COLO829 (cell line): Measurements from ENCODE around the gene CTRL.
A peak's percentile ranks its signal among the peaks of the same experiment; 100 is the strongest.
"Not testable (repeated sequence)": the region's sequence is repeated elsewhere in the genome, so short reads cannot be mapped to it uniquely, and the experiment has no call there.

Source experiments
- DNase-seq: peaks from one replicate; pipeline ENCODE4 v3.0.0; 2012; ENCODE audit warnings: low spot score

CTRL gene

DNA sequence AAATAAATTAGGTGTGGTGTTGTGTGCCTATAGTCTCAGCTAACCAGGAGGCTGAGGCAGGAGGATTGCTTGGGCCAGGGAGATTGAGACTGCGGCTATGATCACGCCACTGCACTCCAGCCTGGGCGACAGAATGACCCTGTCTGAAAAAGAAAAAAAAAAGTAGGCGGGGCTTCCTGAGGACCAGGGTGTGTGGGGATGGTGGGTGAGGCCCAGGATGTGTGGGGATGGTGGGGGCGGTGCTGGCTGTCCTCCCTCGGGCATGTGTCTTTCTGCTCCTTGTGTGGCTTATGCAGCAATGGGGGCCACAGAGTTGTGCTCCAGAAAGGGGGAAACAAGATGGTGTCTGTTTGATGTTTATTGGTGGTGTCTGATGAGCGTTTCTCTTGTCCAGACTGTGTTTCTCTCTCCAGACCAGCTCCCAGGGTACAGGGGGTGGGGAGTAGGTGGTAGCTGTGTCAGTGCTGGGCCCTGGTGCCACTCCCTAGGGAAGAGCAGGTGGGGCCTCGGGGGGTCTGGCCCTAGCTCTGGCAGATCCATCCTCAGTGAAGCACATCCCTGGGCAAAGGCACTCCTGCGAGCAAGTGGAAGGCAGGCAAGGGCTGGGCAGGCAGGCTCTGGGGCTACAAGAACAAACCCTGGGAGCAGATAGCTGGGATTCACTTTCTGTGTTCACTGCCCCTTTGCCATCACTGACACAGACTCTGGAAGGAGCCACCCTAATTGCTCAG, 10.0 kb upstream of the CTRL start:
- DNase-seq = no peak

DNA sequence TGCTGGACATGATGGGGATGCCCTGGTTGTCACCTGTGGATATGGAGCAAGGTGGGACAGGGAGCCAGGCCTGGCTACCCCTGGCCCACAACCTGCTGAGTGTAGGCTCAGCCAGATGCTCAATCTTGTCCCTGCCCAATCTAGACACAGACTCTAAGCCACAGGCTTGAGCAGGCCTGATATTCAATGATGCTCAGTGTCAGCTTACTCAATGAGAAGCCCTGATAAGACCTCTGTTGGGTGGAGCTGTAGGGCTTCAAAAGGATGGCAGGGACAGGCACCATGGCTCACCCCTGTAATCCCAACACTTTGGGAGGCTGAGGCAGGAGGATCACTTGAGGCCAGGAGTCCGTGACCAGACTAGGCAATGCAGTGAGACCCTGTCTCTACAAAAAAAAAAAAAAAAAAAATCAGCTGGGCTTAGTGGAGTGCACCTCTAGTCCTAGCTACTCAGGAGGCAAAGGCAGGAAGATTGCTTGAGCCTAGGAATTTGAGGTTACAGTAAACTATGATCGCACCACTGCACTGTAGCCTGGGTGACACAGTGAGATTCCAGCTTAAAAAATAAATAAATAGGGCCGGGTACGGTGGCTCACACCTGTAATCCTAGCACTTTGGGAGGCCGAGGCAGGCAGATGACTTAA, 8.9 kb upstream of the CTRL start:
- no peak for DNase-seq

DNA sequence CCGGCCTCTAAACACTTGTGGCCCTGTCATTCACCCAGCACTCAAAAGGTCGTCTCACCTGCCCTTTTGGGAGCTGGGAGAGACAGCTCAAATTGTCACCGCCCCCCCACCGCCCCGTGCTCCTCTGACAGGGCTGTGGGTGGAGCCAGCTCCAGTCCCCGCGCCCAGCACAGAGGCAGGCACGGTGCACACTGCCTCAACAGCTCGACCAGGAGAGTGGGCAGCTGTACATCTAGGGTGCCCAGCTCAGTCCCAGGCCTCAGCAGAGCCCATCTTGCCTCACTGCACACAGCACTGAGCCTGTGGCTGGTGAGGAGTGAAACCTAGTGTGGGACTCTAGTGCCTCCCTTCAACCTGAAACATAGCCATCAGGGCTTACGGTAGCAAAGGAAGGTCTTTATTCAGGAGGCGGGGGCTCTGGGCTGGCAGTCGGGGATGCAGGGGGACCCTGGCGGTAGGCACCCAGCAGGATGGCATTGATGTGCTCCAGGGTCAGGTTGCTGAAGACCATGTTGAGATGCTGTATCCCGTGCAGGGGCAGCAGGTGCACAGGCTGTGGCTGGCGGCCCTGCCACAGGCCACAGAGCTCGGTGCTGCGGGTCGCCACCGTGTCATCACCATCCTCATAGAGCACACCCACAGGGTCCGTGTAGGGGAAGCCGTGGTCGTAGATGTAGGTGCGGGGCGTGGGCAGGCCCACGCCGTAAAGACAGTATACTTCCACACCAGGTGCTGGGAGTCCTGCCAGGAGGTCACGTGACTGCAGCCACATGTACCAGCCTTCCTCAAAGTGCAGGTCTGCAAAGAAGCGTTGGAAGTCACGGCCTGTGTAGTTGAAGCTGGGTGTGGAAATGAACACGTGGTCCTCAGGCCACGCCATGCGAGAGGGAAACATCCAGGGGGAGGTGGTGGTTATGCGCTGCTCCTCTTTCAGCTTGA, 8.1 kb upstream of the CTRL start:
- no peak for DNase-seq

DNA sequence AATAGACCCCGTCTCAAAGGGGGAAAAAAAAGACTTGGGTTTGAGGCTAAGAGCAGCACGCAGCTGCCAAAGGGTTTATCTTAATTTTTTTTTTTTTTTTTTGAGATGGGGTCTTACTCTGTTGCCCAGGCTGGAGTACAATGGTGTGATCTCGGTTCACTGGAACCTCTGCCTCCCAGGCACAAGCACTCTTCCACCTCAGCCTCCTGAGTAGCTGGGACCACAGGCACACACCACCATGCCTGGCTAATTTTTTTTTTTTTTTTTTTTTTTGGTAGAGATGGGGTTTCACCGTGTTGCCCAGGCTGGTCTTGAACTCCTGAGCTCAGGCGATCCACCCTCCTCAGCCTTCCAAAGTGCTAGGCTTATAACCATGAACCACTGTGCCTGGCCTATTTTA, 6.1 kb upstream of the CTRL start:
- not testable (repeated sequence) for DNase-seq

DNA sequence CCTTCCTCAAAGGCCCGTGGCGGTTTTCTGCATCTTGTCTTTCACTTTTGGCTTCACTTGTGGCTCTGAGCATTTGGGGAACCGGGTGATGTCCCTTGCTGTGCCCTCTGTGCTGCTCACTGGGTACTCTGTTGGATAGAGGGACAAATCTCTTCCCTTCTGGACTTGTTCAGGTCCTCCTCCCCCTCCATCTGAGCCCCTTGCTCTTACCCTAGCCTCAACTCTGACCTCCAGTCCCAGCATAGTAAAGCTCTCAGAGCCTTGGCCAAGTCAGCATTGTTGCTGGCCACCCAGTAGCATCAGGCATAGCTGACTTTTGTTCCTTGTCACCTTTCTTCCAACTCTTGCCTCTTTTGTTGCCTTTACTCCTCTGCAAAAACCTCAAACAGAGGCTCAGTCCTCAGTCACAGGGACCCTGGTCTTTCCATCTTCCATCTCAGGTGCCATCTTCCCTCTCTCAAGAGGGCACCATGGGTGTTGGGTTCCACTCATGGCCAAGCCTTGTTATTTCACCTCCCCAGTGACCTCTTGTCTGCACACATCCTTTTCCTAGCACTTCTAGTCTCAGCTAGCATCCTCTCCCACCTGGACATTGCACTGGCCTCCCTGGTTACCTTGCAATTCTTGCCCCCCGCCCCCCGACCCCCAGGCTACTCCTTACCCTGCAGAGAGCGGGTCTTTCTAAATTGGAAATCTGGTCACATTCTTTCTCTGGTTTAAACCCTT, 5.4 kb upstream of the CTRL start:
- no peak for DNase-seq

DNA sequence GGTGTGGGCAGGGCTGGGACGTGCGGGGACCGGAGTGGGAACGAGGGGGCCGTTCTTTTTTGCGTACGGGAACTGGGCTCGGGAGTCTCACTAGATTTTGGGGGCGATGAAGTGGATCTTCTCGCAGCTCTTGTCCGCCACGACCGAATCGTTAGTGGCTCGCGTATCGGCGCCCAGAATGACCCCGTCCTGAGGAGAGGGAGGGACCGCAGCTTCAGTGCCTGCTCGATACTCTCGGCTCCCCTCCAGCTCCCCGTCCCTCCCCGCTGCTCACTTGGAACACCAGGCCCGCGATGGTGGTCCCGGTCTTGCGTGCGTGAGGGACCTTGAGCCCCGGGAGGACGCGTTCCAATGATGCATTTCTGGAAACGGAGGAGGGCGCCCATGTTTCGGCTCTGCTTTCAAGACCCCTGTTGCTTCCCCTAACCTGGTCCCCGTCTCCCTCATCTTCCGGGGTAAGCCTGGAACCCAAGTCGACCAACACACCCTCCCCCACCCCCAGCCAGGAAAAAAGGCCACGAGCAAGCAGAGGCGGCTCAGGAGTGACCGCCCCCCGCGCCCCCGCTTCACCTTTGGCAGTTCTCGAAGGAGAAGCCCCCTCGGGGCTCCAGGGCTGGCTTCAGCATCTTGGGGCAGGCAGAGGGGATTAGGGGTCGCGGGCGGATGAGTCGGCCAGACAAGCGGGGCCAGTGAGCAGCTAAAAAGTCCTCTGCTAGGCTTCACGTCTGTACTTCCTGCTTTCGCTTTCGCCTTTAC, 4.6 kb upstream of the CTRL start, which contains the start of gene PSMB10:
Gene PSMB10 (minus strand): TSS at position 727 of the 756 bp plus-strand sequence. CDS start 101 bp downstream, at position 626.
- peak; percentile 27 for DNase-seq

DNA sequence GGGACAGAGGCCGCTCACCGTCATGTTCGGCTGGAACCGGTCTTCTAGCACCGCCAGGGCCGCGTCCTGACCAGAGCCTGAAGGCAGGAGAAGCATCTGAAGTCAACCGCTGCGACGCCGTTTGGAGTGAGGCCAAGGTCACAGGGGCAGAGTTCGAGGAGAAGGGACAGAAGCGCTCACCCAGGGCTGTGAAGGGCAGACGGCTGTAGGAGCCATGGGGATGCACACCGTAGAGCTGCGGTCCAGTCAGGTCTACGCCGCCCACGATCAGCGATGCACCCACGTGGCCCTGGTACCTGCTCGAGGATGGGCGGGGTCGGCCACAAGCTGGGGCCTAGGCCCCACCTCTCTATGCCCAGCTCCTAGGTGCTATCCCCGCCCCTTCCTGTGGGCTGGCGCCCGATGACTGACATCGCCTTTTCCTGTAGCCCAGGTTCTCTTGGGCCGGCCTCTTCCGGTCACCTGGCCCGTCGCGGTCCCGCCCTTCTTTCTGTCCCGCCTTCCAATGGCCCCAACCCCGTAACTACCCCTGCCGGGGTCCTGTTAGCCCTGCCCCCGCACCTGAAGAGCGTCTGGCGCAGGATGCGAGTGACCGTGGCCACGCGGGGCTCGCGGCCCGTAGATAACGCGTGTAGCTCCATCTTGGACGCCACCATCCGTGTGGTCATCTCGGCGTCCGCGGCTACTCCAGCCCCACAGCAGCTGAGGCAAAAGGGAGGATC, 3.9 kb upstream of the CTRL start:
- DNase-seq = peak; percentile 97

DNA sequence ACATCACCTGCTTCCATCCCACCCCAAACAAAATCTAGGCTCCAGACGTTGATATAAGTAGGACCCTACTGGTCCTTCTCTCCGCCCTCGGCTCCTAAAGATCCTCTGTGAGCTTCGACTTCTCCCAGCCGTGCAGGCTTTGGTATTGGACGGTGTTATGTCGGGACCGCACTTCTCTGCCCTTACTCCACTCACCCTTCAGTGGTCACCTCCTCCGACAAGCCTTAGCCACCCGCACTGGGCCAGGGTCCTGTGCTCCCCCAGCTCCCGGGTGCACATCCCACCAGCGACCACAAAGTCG, 3.4 kb upstream of the CTRL start:
- DNase-seq = no peak

DNA sequence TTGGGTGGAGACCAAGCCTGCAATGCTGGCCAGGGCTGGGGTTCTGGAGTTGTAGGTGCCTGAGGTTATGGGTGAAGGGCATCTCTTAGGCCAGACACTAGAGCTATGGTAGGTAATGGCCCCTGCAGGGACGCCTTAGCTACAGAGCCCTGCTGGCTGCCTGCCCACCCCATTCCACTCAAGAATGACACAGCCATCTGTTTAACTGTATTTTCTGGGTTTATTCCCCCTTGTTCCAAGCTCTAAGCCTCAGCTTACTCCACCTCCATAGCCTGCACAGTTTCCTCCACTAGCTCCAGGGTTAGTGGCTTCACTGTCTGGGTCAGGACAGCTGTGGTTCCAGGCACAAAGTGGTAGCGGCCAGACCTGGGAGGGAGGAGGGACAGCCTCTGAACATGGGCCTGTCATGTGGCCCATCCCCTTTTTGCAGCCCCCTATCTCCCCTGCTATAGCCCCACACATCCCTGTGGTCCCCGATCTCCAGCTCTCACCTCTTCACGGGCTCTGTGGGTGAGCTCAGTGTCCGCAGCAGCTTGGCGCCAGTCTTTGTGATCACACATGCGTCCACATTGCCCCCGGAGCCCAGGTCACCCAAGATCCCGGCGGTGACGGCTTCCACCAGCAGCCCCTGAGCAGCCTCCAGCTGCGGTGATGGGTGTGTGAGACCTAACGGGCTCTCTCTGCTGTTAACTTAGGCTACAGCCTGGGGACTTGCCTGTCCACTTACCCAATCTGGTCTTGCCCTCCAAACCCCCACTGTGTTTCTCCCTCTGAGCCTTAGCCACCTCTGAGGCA, 2.8 kb upstream of the CTRL start:
- DNase-seq = no peak

DNA sequence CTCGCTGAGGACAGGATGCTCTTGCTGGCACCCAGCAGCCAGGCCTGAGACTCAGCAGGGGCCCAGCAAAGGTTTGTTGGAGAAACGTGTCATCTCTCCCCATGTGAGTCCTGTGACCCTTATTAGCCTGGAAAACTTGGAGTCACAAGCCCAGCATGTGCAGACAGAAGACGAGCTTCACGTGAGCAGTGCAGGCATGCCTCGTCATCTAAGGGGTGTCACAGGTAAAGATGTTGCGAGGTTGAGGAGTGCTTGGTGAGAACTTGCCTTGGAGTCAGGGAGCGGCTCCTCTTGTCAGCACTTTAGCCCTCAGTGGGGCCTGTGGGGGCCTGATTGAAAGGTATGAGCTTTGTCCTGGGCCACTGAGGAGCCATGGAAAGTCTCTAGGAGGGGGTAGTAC, 2.1 kb upstream of the CTRL start:
- no peak for DNase-seq

DNA sequence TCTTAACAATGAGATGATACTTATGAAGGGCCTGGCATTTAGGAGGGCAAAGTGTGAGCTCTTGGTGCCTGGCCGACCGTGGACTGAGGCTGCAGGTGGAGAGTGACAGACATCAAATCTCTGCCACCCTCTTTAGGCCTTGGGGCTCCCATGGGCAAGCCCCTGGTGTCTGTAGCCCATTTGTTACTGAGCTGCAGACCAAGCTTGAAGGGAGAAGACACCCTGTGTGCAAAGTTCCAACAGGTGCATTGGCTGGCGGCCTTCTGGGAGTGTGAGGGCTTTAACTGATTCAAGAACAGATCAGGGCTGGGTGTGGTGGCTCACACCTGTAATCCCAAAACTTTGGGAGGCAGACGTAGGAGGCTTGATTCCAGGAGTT, 789 bp upstream of the CTRL start:
- no peak for DNase-seq

DNA sequence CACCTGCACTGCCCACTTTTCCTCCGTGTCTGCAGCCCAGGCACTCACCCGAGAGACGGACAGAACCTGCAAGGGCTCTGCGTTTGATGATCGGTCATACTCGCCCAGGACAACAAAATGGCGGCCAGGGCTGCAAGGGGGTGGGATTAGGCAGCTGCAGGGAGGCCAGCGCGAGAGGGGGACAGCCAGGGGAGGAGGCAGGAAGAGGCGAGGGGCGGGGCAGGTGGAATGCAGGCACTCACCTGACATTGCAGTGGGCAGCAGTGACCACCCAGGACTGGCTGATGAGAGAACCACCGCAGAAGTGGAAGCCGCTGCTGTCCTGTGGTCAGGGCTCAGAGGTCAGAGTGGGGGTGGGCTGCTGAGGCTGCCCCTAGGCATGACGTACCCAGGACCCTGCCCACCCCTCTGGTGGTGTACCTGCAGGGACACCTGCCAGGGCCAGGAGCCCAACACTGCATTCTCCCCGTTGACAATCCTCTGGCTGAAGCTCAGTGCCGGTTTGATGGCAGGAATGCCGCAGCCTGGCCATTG, 917 bp downstream of the CTRL start:
- DNase-seq = no peak

DNA sequence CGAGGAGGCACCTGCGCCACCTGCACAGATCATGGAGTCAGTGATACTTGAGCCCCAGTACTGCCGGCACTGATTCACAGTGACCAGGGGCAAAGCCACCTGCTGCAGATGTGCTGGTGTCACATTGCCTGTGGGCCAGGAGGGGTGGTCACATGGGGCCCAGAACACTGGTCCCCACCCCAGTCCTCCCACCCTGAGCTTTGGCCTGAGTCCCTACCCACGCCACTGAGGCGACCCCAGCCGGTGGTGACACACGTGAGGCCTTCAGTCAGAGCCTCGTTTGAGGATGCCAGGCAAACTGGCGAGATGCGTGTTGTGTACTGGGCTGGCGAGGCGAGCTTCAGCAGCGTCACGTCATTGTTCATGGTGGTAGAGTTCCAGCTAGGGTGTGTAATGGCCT, 1.5 kb downstream of the CTRL start:
- DNase-seq = no peak

DNA sequence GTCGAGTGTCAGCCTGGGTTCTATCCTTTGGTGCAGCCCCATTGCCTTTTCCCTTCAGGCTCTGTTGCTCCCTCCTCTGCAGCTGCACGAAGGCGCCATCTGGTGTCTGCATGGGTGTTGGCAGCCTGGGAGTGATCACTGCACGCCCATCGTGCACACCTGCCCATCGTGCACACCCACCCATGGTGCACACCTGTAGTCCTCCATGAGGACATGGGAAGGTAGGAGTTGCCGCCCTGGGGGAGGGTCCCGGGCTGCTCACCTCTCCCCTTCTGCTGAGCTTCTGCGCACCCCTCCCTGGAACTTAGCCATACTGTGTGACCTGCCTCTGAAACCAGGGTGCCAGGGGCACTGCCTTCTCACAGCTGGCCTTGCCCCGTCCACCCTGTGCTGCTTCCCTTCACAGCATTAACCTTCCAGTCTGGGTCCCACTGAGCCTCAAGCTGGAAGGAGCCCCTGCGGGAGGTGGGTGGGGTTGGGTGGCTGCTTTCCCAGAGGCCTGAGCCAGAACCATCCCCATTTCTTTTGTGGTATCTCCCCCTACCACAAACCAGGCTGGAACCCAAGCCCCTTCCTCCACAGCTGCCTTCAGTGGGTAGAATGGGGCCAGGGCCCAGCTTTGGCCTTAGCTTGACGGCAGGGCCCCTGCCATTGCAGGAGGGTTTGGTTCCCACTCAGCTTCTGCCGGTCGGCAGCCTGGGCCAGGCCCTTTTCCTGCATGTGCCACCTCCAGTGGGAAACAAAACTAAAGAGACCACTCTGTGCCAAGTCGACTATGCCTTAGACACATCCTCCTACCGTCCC, 2.9 kb downstream of the CTRL start:
- DNase-seq = peak; percentile 50

DNA sequence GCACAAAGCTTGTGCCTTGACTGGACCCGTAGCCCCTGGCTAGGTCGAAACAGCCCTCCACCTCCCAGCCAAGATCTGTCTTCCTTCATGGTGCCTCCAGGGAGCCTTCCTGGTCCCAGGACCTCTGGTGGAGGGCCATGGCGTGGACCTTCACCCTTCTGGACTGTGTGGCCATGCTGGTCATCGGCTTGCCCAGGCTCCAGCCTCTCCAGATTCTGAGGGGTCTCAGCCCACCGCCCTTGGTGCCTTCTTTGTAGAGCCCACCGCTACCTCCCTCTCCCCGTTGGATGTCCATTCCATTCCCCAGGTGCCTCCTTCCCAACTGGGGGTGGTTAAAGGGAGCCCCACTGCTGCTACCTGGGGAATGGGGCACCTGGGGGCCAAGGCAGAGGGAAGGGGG, 3.5 kb downstream of the CTRL start:
- no peak for DNase-seq

DNA sequence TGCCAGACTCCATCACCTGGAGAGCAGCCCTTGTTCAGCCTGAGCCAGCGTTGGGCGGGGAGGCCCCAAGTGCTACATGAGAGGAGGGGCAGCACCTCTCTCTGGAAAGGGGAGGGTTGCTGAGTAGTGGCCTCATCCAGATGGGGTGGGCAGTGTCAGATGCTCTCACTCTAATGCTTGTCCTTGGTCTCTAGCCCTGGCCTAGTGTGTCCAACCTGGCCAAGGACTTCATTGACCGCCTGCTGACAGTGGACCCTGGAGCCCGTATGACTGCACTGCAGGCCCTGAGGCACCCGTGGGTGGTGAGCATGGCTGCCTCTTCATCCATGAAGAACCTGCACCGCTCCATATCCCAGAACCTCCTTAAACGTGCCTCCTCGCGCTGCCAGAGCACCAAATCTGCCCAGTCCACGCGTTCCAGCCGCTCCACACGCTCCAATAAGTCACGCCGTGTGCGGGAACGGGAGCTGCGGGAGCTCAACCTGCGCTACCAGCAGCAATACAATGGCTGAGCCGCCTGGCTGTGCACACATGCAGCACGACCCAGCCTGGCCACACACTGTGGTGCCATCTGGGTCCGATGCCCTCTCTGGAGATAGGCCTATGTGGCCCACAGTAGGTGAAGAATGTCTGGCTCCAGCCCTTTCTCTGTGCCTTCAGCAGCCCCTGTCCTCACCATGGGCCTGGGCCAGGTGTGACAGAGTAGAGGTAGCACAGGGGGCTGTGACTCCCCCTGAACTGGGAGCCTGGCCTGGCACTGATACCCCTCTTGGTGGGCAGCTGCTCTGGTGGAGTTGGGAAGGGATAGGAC, 4.3 kb downstream of the CTRL start:
- DNase-seq = no peak

DNA sequence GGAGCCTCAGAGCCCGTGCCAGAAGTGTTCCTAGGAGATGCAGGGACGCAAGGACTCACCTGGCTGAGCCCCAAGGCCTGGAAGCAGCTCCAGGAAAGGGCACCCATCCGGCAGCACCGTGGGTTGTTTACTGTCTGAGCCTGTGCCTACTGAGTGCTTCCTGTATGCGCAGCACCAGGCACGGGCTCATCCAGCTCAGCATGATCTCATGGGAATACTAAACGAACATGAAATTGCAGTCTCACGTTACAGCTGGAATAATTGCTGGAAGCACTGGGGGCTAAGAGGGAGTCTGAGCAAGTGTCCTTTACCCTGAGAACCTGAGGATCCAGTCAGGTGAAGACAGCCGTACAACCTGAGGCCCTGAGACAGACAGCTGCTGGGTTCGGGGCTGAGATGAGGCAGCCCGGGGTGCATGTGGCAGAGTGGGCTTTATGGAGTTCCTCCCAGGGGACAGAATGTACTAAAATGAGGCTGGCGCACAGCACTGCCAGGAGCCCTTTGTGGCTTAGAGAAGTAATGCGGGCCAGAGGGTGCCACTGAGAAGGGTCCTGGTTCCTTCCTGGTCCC, 5.4 kb downstream of the CTRL start:
- no peak for DNase-seq
